NT2/D1 (cell line): ENCODE data around the gene KIF13A.
"Not testable (repeated sequence)": the region's sequence is repeated elsewhere in the genome, so short reads cannot be mapped to it uniquely, and the experiment has no call there.

Source experiments
- DNase-seq: peaks from one replicate; pipeline ENCODE4 v3.0.0-alpha.2; 2011; ENCODE audit warnings: low read depth, low spot score
- H3K27me3 ChIP-seq: 2 replicates; pipeline ENCODE4 v1.6.0; 2011; ENCODE audit warnings: mild to moderate bottlenecking; ENCODE audit not compliant: insufficient read length, insufficient read depth
- H3K36me3 ChIP-seq: 2 replicates; pipeline ENCODE4 v1.6.1; 2011; ENCODE audit warnings: mild to moderate bottlenecking, low read length, mixed read lengths; ENCODE audit not compliant: insufficient read depth, insufficient read length
- H3K4me1 ChIP-seq: 2 replicates; pipeline ENCODE4 v1.5.1; 2011; ENCODE audit not compliant: insufficient read depth, insufficient read length
- H3K4me3 ChIP-seq: 2 replicates; pipeline ENCODE4 v1.5.1; 2011; ENCODE audit warnings: low read depth; ENCODE audit not compliant: insufficient read length
- H3K9ac ChIP-seq: 2 replicates; pipeline ENCODE4 v1.6.0; 2011; ENCODE audit warnings: low read depth; ENCODE audit not compliant: insufficient read length
- H3K9me3 ChIP-seq: 2 replicates; pipeline ENCODE4 v1.5.1; 2011; ENCODE audit warnings: mild to moderate bottlenecking, low read length; ENCODE audit not compliant: insufficient read depth
- SUZ12 ChIP-seq: IDR thresholded peaks from 2 replicates; pipeline ENCODE4 v1.6.1; 2011; ENCODE audit not compliant: insufficient read length, insufficient read depth; ENCODE audit errors: extremely low read depth
- YY1 ChIP-seq: IDR thresholded peaks from 2 replicates; pipeline ENCODE4 v1.6.1; 2011; ENCODE audit not compliant: insufficient read length, insufficient read depth
- ZNF274 ChIP-seq: IDR thresholded peaks from 2 replicates; pipeline ENCODE4 v1.6.1; 2011; ENCODE audit warnings: mild to moderate bottlenecking, low read depth, low read length

KIF13A gene

DNA sequence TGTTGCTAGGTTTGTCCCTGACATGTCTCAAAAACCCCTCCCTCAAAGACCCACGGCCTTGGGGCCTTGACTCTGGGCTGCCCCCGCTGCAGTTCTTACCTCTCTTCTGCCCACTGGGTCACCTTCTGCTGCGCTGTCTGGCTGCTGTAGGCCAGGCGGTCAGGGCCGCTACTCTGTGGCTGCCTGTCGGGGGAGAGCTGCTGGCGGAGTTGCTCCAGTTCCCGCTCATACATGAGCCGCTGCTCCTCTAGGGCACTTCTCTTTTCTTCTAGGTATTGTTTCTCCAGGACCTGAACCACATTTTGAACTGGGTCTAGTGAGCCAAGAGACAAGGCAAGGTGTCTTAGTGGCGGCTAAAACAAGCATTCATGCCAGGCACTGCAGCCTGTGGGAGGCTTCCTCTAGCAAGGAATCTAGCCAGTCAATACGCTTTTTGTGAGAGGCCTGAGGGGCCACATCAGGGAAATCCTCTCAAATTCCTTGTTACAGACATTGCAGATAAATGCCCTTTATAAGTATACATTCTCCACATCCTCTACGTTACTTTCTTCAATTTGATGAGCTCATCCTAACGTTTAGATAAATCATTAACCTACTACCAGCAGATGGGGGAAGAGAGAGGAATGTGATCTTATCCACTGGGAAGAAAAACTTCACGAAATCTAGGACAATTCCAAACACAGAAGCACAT, 170.4 kb downstream of the KIF13A start:
- H3K4me3 ChIP-seq, result no peak overlapping the region
- H3K4me1 ChIP-seq, result no peaks in the 10 kb centered on the region
- H3K9ac ChIP-seq, result no peak overlapping the region
- TF ChIP-seq SUZ12, result no peak
- TF ChIP-seq YY1, result no peak
- no peak for TF ChIP-seq ZNF274
- no peaks in the 10 kb centered on the region for H3K27me3 ChIP-seq
- no peak for DNase-seq
- no peaks in the 10 kb centered on the region for H3K9me3 ChIP-seq
- H3K36me3 ChIP-seq, result peaks cover 13% of the 10 kb centered on the region

DNA sequence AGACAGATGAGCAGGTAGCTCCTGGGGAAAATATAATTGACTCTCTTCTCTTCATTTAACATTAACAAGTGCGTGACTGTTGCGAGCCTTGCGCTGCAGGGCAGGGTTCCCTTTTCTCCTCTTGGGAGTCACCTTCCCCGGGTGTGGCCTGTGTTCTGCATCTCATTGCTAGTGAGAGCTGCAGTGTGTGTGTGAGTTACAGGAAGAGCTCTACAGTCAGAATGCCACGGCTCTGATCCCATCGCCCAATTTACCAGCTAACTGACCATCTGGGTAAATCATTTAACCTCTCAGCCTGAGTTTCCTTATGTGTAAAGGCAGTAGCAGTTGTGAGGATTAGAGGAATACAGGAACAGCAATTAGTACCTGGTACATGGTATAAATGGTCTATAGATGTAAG, 173.9 kb downstream of the KIF13A start:
- Histone ChIP-seq H3K27me3 (no peaks in the 10 kb centered on the region), H3K9ac (no peak overlapping the region), H3K4me3 (no peak overlapping the region), H3K4me1 (no peaks in the 10 kb centered on the region), H3K36me3 (peaks cover 8% of the 10 kb centered on the region), H3K9me3 (no peaks in the 10 kb centered on the region)
- TF ChIP-seq ZNF274, result no peak
- no peak for TF ChIP-seq SUZ12
- no peak for DNase-seq

DNA sequence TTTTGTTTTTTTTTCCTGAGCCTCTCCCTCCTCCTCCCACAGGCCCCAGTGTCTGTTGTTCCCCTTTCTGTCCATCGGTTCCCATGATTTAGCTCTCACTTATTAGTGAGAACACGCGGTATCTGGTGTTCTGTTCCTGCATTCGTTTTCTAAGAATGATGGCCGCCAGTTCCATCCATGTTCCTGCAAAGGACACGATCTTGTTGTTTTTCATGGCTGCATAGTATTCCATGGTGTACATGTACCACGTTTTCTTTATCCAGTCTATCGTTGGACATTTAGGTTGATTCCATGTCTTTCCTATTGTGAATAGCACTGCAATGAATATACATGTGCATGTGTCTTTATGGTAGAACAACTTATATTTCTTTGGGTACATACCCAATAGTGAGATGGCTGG, 175.1 kb downstream of the KIF13A start:
- Histone ChIP-seq H3K9me3 (no peaks in the 10 kb centered on the region), H3K4me1 (no peaks in the 10 kb centered on the region), H3K36me3 (peaks cover 10% of the 10 kb centered on the region), H3K9ac (no peak overlapping the region), H3K4me3 (no peak overlapping the region), H3K27me3 (no peaks in the 10 kb centered on the region)
- no peak for DNase-seq
- TF ChIP-seq ZNF274 (no peak), SUZ12 (no peak), YY1 (no peak)

DNA sequence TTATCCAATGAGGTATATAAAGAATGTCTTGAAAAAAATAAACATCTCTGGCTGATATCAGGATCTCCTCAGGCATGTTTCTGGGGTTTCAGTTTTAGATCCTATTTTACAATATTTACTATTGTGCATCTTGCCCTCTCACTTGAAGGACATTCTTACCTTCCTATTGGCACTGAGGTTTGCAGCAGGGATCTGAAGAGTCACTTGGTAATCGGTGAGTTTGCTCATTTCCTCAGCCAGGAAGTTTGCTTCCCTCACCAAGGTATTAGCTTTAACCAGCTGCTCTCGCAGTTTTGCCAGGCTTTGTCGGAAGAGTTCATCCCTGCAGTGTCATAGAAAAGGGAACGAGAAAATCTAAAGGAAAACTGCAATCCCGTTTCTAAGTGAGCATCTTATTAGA, 178.8 kb downstream of the KIF13A start:
- H3K9ac ChIP-seq, result no peak overlapping the region
- peaks cover 4% of the 10 kb centered on the region for H3K36me3 ChIP-seq
- TF ChIP-seq SUZ12 (no peak), YY1 (no peak), ZNF274 (no peak)
- no peak overlapping the region for H3K4me3 ChIP-seq
- H3K27me3 ChIP-seq, result no peaks in the 10 kb centered on the region
- no peak for DNase-seq
- H3K9me3 ChIP-seq, result no peaks in the 10 kb centered on the region
- no peaks in the 10 kb centered on the region for H3K4me1 ChIP-seq

GRCh38 chr6:17807431-17807830, 180.0 kb downstream of the KIF13A start:
- not testable (repeated sequence) for H3K9ac ChIP-seq, H3K4me3 ChIP-seq, H3K9me3 ChIP-seq, H3K27me3 ChIP-seq, H3K4me1 ChIP-seq, DNase-seq
- peaks cover 11% of the 10 kb centered on the region for H3K36me3 ChIP-seq

DNA sequence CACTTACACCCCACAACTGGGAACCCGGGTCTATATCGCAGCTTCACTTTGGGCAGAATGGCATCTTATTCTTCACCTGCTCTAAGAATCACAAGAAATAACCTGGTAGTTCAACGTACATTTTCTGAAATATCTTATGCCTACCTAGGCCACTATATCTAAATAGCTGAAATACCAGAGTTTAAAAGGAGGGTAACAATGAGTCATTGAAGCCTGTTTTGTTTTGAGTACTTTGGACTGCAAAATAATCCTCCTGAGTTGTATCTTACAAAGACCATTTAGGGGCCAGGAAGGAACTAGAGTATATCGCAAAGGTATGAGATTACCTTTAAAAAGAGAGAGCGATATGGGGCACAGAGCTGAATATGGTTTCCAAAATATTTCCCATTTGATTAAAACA, 184.0 kb downstream of the KIF13A start:
- Histone ChIP-seq H3K36me3 (peaks cover 33% of the 10 kb centered on the region), H3K27me3 (no peaks in the 10 kb centered on the region), H3K4me1 (no peaks in the 10 kb centered on the region), H3K4me3 (no peak overlapping the region), H3K9me3 (no peaks in the 10 kb centered on the region), H3K9ac (no peak overlapping the region)
- TF ChIP-seq ZNF274 (no peak), SUZ12 (no peak), YY1 (no peak)
- no peak for DNase-seq

- H3K4me1 ChIP-seq, result no peaks in the 10 kb centered on the region
Measured at GRCh38 chr6:17798477-17799154, 188.8 kb downstream of the KIF13A start.

More at GRCh38 chr6:17798477-17799154, 188.8 kb downstream of the KIF13A start:
- Histone ChIP-seq H3K9me3 (no peaks in the 10 kb centered on the region), H3K4me3 (no peak overlapping the region), H3K27me3 (no peaks in the 10 kb centered on the region), H3K9ac (no peak overlapping the region), H3K36me3 (peaks cover 44% of the 10 kb centered on the region)
- no peak for TF ChIP-seq YY1
- no peak for TF ChIP-seq ZNF274
- no peak for TF ChIP-seq SUZ12
- DNase-seq, result no peak
